COR-L47 (cell line): Measurements from ENCODE around the gene TMEM120B.

ENCODE experiments used
- DNase-seq: peaks from one replicate; lab custom pipeline; 2025; lab: John Stamatoyannopoulos, UW

TMEM120B gene

GRCh38 chr12:121804417-121805111 lies 92.0 kb downstream of the TMEM120B start:
- no peak for DNase-seq

DNA sequence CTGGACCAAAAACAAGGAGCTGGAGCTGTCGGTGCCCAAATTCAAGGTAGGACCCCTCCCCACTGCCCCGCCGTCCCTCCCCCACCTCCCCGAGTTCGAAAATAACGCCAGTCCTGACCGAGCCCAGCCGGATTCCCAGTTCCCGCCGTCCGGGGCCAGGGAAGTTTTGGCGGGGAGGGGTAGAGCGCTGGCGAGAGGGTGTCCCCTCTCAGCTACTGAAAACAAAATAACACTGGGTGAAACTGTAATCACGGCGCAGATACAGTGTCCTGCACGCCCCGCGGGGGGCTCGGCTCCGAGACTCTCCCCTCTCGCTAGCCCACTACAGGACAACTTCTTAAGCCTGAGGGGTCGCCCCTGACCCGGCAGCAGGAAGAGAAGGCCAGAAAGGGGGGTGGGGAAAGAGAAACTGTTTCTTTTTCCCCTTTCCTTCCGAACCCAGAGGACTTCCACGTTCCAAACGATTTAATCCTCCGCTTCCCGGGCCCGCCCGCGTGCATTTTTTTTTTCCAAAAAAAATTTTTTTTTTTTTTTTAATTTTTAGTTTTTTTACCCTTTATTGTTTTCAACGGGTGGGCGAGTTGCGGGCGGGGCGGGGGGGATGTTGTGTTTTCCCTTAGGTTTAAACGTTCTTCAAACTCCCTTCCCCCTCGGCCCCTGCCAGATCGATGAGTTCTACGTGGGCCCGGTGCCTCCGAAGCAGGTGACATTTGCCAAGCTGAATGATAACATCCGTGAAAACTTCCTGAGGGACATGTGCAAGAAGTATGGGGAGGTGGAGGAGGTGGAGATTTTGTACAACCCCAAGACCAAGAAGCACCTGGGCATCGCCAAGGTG lies 92.8 kb downstream of the TMEM120B start:
- DNase-seq: no peak

DNA sequence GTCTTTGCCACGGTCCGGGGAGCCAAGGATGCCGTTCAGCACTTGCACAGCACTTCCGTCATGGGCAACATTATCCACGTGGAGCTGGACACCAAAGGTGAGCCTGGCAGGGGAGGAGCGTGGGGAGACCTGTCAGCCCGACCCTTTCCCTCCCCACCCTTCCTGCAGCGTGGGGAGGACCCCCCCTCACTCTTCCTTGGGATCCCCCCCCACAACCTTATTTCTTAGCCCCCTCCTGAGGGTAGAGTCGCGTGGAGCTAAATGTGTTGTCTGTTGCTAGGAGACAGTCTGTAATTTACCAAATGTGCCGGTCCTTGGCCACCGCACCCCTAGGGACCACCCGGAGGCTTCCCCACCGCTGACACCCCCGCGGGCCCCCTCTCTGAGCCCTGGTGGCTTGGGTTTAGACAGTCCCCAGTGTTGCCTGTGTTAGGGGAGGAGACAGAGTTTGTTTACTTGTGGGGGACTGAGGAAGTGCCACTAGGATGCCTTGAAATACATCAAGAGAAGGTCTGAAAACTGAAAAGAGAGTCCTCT lies 93.5 kb downstream of the TMEM120B start:
- DNase-seq: peak; percentile 6

DNA sequence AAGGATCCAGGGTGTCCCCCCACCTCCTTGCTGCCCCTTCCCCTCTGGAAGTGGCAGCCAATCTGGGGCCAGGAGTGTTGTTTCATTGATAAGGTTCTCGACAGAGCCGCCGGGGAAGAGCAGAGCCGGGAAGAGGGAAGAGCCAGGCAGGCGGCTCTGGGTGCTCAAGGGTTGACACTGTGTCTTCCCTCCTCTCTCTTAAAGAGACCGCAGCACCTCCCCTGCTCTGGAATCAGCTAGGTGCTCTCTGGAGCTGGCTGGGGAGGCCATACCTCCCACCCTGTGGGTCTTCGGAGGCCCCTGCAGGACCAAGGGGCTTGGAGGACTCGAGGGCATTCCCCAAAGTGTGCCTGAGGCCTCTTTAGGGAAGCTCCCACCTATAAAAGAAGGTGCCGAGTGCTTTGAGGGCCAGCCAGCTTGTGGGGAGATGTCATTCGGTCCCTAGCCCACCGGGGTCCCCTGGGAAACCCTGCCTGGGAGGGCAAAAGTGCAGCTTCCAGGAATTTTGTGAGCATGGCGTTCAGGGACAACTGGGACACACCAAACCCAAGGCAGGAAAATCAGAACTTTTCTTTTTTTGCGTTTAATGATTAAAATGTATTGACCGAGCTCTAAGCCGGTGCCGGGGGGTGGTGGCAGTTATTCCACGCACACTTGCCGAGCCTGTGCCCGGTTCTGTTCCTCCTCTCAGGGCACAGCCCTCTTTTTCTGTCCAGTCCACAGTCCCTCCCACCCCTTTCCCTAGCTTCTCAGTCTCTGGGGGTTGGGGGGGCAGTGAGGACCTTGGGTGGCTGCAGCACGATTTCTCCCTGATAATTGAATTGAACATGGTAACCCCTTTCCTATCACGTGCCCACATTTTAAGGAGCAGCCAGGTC lies 94.2 kb downstream of the TMEM120B start:
- DNase-seq: no peak

DNA sequence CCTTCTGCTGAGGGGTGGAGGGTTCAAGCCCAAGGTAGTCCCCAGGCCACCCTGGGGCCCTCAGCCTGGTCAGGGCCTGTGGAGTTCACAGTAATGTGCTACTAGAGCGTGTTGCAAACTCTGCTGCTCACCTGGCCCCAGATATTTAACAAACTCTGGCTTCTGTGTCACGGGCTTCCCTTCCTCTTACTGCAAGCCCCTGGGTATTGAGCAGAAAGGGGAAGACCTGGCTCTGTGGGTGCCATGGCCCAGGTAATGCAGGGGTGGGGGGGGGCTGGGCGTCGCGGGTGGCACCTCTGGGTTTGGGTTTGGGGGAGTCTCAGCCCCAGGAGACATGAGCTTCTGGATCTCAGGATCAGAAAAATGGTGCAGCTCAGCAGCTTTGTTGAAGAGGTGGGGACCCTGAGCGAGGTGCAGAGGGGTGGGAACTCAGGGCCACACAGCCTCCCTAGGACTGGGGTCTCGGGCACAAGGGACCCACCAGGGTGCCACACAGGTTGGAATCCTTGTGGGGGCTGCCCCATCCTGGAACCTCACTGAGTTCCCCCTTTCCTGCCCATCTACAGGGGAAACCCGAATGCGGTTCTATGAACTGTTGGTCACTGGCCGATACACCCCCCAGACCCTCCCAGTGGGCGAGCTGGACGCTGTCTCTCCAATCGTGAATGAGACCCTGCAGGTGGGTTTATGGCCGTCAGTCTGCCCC lies 95.2 kb downstream of the TMEM120B start:
- no peak for DNase-seq

- no peak for DNase-seq
These were observed 96.1 kb downstream of the TMEM120B start for GRCh38 chr12:121808623-121809022.

DNA sequence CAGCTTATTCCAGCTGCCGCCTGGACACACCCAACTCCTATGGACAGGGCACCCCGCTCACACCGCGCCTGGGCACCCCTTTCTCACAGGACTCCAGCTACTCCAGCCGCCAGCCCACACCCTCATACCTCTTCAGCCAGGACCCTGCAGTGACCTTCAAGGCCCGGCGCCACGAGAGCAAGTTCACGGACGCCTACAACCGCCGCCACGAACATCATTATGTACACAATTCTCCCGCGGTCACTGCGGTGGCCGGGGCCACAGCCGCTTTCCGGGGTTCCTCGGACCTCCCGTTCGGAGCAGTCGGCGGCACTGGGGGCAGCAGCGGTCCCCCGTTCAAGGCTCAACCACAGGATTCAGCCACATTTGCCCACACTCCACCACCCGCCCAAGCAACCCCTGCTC lies 97.2 kb downstream of the TMEM120B start:
- DNase-seq: no peak

- no peak for DNase-seq
These were observed 97.8 kb downstream of the TMEM120B start for GRCh38 chr12:121810234-121810817.

- no peak for DNase-seq
These were observed 98.4 kb downstream of the TMEM120B start for GRCh38 chr12:121810833-121811433.

DNA sequence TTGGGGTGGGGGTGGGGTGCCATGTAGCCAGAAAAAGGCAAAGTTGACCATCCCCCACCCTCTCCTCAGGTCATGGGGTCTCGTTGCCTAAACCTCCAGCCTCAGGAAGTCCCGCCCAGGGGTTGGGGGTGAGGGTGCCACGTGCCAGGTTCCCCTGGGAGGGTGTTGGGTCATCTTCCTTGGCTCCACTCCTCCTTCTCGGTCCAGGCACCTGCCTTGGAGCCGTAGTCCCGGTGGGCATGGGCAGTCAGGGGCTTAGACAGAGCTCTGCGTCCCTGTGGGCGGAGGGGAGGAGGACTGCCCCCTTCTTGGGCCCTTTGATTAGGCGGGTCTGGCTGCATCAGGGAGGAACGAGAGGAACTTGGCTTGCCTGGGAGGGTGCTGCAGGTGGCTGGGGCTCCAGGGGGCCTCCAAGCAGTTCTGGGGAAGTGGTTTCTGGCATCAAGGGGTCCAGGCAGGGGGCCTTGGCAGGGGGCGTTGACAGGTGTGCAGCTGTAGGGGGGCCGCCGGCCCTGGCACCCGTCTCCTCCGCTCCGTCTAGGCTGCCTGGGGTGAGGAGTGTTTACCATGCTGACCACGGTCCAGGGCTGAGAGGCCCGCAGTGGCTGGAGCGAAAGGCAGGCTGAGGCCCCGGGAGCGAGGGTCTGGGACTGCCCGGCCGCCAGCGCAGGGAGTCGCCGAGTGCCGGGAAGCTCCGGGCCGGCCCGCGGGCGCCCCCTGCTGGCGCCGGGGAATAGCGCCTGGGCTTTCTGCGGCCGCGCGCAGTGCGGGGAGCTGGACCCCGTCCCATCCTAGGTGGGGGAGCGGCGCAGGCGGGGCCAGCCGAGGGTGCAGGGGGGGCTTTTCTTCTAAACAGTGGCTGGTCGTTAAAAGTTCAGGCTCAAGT lies 99.1 kb downstream of the TMEM120B start:
- DNase-seq: peak; percentile 93

DNA sequence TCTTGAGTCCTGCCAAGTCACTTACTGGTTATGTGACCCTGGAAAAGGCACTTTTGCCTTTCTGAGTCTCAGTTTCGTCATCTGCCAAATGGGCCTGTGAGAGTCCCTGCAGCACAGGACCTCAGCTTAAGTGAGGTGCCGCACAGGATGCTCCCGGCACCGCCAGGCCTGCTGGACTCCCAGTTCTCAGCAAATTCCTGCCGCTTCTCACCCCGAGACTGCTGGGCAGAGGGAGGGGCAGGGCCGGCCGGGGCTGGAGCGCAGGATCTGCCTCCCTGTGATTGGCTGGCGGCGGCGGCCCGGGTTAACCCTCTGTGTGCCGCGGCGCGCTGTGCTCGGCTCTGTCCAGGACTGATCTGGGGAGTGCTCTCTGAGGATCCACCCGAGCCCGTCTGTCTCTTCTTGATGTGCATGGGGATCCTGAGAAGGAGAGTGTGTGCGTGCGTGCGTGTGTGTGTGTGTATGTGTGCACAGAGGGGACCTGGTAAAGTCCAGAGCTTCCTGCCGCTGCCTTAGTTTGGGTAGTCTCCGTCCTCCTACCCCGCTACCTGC lies 99.8 kb downstream of the TMEM120B start:
- DNase-seq: peak; percentile 68

GRCh38 chr12:121812921-121813896 lies 100.7 kb downstream of the TMEM120B start:
- peak; percentile 52 for DNase-seq

DNA sequence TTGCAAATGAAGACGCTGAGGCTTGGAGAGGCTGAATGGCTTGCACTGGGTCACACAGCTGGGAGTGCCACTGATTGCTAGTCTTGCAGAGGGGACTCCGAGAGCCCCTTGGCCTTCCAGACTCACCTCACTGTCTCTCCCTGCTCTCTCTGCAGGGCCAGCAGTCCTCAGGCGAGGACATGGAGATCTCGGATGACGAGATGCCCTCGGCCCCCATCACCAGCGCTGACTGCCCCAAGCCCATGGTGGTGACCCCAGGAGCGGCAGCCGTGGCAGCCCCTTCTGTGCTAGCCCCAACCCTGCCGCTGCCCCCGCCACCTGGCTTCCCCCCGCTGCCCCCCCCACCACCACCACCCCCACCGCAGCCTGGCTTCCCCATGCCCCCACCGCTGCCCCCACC lies 101.4 kb downstream of the TMEM120B start:
- DNase-seq: no peak

GRCh38 chr12:121814429-121815119 lies 102.0 kb downstream of the TMEM120B start:
- no peak for DNase-seq

GRCh38 chr12:121815263-121815662 lies 102.7 kb downstream of the TMEM120B start:
- DNase-seq: no peak

- DNase-seq: no peak
These were observed 104.5 kb downstream of the TMEM120B start for GRCh38 chr12:121816925-121817647.

DNA sequence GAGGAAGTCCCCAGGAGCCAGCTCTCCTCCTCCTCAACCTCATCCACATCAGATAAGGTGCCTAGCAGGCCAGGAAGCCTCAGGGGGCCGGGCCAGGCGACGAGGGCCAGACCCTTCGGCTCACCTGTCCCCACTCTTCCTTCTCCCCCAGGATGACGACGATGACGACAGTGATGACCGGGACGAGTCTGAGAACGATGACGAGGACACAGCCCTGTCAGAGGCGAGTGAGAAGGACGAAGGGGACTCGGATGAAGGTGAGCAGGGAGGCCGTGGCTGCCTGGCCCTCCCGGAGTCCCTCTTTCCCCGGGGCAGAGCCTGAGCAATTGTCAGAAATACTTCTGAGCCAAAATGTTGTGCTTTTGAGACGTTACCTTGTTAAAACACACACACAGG lies 105.1 kb downstream of the TMEM120B start:
- DNase-seq: no peak
